ENCODE measurements around the gene HHATL. TPM values are rescaled to one million over a fixed set of nuclear protein-coding genes. Genes with fewer than 3 reads are reported as not detected.

Gene HHATL
- total and polyA plus RNA-seq, 5 donors from 2014 or later, result not detected

DNA sequence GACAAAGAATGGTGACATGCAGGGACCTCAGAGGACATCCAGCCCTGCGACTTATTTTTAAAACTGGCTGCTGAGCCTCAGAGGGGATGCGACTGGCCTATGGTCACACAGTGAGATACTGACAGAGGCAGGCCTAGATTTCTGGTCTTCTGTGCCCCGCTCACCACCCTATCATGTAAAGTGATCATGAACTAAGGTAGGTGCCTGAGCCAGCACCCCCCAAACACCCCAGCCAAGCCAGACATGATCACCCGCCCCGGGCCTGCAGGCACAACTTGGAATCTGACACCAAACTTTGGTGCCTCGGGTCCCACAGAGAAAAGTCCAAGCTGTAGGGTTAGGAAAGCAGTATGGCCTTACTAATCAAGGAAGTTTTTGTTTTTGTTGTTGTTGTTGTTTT is 33.9 kb upstream of the HHATL start:
- Histone ChIP-seq H3K27ac (ENCODE audit: insufficient read depth, low read length, poor library complexity, severe bottlenecking) (no peak overlapping the region), H3K27me3 (ENCODE audit: control insufficient read depth, insufficient read depth, low read length) (no peaks in the 10 kb centered on the region), H3K4me1 (ENCODE audit: control insufficient read depth, insufficient read depth, low read length, poor library complexity, severe bottlenecking) (no peaks in the 10 kb centered on the region), H3K9me3 (ENCODE audit: control insufficient read depth in 2 of 2, low read length in 2 of 2) (no peaks in the 10 kb centered on the region), H3K36me3 (ENCODE audit: control insufficient read depth, insufficient read depth, low read length) (no peaks in the 10 kb centered on the region), H3K4me3 (ENCODE audit: low read depth, low read length) (no peak overlapping the region)
- DNase-seq, result no peak
- H3K4me3 Mint-ChIP-seq, result no peak overlapping the region
- H3K27me3 Mint-ChIP-seq, result peaks cover 7% of the 10 kb centered on the region
- H3K9me3 Mint-ChIP-seq, result peaks cover 0 to 4% (median 0%) of the 10 kb centered on the region in 7 donors
- H3K4me1 Mint-ChIP-seq, result no peaks in the 10 kb centered on the region
- ATAC-seq (ENCODE audit: low read depth in 2 of 2), result no peak
- no peak overlapping the region for H3K27ac Mint-ChIP-seq
- H3K36me3 Mint-ChIP-seq, result no peaks in the 10 kb centered on the region

DNA sequence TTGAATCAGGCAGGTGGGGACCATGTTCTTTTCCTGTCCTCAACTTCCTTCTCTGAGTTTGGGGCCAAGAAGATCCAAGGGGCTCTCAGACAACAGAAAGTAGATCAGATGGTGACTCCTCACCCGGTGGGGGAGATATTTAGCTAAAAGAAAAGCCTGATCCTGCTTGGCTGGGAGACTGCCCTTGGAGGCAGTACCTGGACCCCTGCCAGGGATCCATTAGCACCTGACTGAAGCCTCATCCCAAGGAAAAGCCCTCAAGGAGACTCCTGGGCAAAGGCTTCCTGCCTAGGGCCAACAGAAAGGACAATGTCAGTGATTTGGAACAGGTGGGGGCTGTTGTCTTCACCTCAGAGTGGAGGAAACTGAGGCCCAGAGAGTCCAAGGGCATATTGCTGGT is 33.5 kb upstream of the HHATL start:
- Histone ChIP-seq H3K36me3 (ENCODE audit: control insufficient read depth, insufficient read depth, low read length) (no peaks in the 10 kb centered on the region), H3K9me3 (ENCODE audit: control insufficient read depth in 2 of 2, low read length in 2 of 2) (no peaks in the 10 kb centered on the region), H3K4me1 (ENCODE audit: control insufficient read depth, insufficient read depth, low read length, poor library complexity, severe bottlenecking) (no peaks in the 10 kb centered on the region), H3K27ac (ENCODE audit: insufficient read depth, low read length, poor library complexity, severe bottlenecking) (no peak overlapping the region), H3K27me3 (ENCODE audit: control insufficient read depth, insufficient read depth, low read length) (no peaks in the 10 kb centered on the region), H3K4me3 (ENCODE audit: low read depth, low read length) (no peak overlapping the region)
- ATAC-seq (ENCODE audit: low read depth in 2 of 2) (no peak), DNase-seq (no peak)
- H3K9me3 Mint-ChIP-seq, result peaks cover 0 to 4% (median 0%) of the 10 kb centered on the region in 7 donors
- peaks cover 7% of the 10 kb centered on the region for H3K27me3 Mint-ChIP-seq
- no peak overlapping the region for H3K27ac Mint-ChIP-seq
- H3K4me3 Mint-ChIP-seq, result no peak overlapping the region
- H3K4me1 Mint-ChIP-seq, result no peaks in the 10 kb centered on the region
- H3K36me3 Mint-ChIP-seq, result no peaks in the 10 kb centered on the region

- H3K27ac Mint-ChIP-seq, result peak overlapping the region in 1 of 3 donors; percentile 52
- no peak overlapping the region for H3K27ac ChIP-seq (ENCODE audit: insufficient read depth, low read length, poor library complexity, severe bottlenecking)
- no peaks in the 10 kb centered on the region for H3K27me3 ChIP-seq (ENCODE audit: control insufficient read depth, insufficient read depth, low read length)
- no peaks in the 10 kb centered on the region for H3K4me1 ChIP-seq (ENCODE audit: control insufficient read depth, insufficient read depth, low read length, poor library complexity, severe bottlenecking)
- no peaks in the 10 kb centered on the region for H3K4me1 Mint-ChIP-seq
- no peaks in the 10 kb centered on the region for H3K36me3 ChIP-seq (ENCODE audit: control insufficient read depth, insufficient read depth, low read length)
- no peak for ATAC-seq (ENCODE audit: low read depth in 2 of 2)
- H3K4me3 ChIP-seq (ENCODE audit: low read depth, low read length), result no peak overlapping the region
- DNase-seq, result no peak
- no peaks in the 10 kb centered on the region for H3K9me3 ChIP-seq (ENCODE audit: control insufficient read depth in 2 of 2, low read length in 2 of 2)
- no peaks in the 10 kb centered on the region for H3K36me3 Mint-ChIP-seq
- peaks cover 7% of the 10 kb centered on the region for H3K27me3 Mint-ChIP-seq
- no peak overlapping the region for H3K4me3 Mint-ChIP-seq
- peaks cover 0 to 4% (median 0%) of the 10 kb centered on the region in 7 donors for H3K9me3 Mint-ChIP-seq
These were observed 33.0 kb upstream of the HHATL start for GRCh38 chr3:42735615-42736014.

DNA sequence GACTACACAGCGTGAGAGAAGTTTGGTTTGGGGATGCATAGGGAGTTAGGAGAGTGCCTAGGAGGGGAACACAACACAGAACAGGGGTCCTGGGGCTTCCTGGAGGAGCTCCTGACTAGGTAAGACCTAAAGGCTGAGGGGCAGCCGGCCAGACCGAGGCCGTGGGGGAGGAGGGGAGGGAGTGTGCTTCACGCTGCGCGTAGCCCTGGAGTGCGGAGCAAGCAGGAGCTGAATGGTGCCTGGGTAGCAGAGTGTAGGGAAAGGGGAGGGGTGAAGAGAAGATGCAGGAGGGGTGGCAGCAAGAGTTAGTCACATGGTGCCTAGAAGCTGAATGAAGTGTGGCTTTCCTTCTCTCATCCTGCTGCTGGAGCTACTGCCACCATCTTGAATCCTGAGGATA is 32.4 kb upstream of the HHATL start:
- Mint-ChIP-seq H3K27me3 (peaks cover 7% of the 10 kb centered on the region), H3K36me3 (no peaks in the 10 kb centered on the region), H3K9me3 (peaks cover 0 to 4% (median 0%) of the 10 kb centered on the region in 7 donors), H3K4me1 (no peaks in the 10 kb centered on the region), H3K4me3 (no peak overlapping the region), H3K27ac (peak overlapping the region in 1 of 3 donors; percentile 52)
- no peak overlapping the region for H3K4me3 ChIP-seq (ENCODE audit: low read depth, low read length)
- no peak for ATAC-seq (ENCODE audit: low read depth in 2 of 2)
- no peaks in the 10 kb centered on the region for H3K9me3 ChIP-seq (ENCODE audit: control insufficient read depth in 2 of 2, low read length in 2 of 2)
- DNase-seq, result no peak
- no peak overlapping the region for H3K27ac ChIP-seq (ENCODE audit: insufficient read depth, low read length, poor library complexity, severe bottlenecking)
- no peaks in the 10 kb centered on the region for H3K27me3 ChIP-seq (ENCODE audit: control insufficient read depth, insufficient read depth, low read length)
- H3K36me3 ChIP-seq (ENCODE audit: control insufficient read depth, insufficient read depth, low read length), result no peaks in the 10 kb centered on the region
- H3K4me1 ChIP-seq (ENCODE audit: control insufficient read depth, insufficient read depth, low read length, poor library complexity, severe bottlenecking), result no peaks in the 10 kb centered on the region

DNA sequence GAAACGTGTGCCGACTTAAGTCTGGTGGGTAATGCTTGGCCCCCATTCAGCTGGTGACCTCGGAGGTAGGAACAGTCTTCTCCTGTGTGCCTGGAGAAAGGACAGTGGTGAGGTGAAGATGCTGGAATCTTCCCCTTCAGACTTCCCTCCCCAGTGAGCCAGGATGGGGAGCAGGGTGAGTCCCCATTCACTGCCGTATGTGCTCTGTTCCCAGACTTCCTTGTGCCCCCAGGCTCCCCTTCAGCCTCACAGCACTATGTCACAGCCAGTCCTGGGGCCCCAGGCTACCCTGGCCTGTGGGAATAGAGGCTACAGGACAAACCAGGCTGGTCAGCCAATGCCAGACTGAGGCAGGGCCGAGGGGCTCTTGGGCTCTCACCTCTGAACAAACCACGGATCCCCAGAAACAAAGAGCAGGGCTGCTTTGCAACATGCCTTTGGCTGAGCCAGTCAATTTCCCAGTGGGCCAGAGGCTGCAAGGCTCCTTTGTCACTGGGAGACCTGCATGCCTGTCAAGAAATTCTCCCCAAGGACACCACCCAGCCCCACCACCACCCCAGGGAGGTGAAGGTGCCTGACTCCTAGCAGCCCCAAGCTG is 31.8 kb upstream of the HHATL start:
- no peak overlapping the region for H3K4me3 Mint-ChIP-seq
- no peak overlapping the region for H3K4me3 ChIP-seq (ENCODE audit: low read depth, low read length)
- H3K27me3 Mint-ChIP-seq, result peaks cover 7% of the 10 kb centered on the region
- no peaks in the 10 kb centered on the region for H3K36me3 Mint-ChIP-seq
- H3K36me3 ChIP-seq (ENCODE audit: control insufficient read depth, insufficient read depth, low read length), result no peaks in the 10 kb centered on the region
- H3K27ac Mint-ChIP-seq, result no peak overlapping the region
- peaks cover 0 to 4% (median 0%) of the 10 kb centered on the region in 7 donors for H3K9me3 Mint-ChIP-seq
- no peaks in the 10 kb centered on the region for H3K4me1 Mint-ChIP-seq
- ATAC-seq (ENCODE audit: low read depth in 2 of 2), result no peak
- DNase-seq, result no peak
- no peaks in the 10 kb centered on the region for H3K4me1 ChIP-seq (ENCODE audit: control insufficient read depth, insufficient read depth, low read length, poor library complexity, severe bottlenecking)
- no peaks in the 10 kb centered on the region for H3K9me3 ChIP-seq (ENCODE audit: control insufficient read depth in 2 of 2, low read length in 2 of 2)
- no peaks in the 10 kb centered on the region for H3K27me3 ChIP-seq (ENCODE audit: control insufficient read depth, insufficient read depth, low read length)
- H3K27ac ChIP-seq (ENCODE audit: insufficient read depth, low read length, poor library complexity, severe bottlenecking), result no peak overlapping the region

GRCh38 chr3:42733501-42734262 is 31.1 kb upstream of the HHATL start:
- Mint-ChIP-seq H3K9me3 (peaks cover 0 to 4% (median 0%) of the 10 kb centered on the region in 7 donors), H3K27me3 (peaks cover 7% of the 10 kb centered on the region), H3K36me3 (no peaks in the 10 kb centered on the region), H3K27ac (no peak overlapping the region), H3K4me1 (peaks cover 0 to under 1% (median 0%) of the 10 kb centered on the region in 4 donors), H3K4me3 (no peak overlapping the region)
- no peak for ATAC-seq (ENCODE audit: low read depth in 2 of 2)
- Histone ChIP-seq H3K9me3 (ENCODE audit: control insufficient read depth in 2 of 2, low read length in 2 of 2) (no peaks in the 10 kb centered on the region), H3K36me3 (ENCODE audit: control insufficient read depth, insufficient read depth, low read length) (no peaks in the 10 kb centered on the region), H3K27ac (ENCODE audit: insufficient read depth, low read length, poor library complexity, severe bottlenecking) (no peak overlapping the region), H3K4me1 (ENCODE audit: control insufficient read depth, insufficient read depth, low read length, poor library complexity, severe bottlenecking) (no peaks in the 10 kb centered on the region), H3K27me3 (ENCODE audit: control insufficient read depth, insufficient read depth, low read length) (no peaks in the 10 kb centered on the region), H3K4me3 (ENCODE audit: low read depth, low read length) (no peak overlapping the region)
- no peak for DNase-seq

DNA sequence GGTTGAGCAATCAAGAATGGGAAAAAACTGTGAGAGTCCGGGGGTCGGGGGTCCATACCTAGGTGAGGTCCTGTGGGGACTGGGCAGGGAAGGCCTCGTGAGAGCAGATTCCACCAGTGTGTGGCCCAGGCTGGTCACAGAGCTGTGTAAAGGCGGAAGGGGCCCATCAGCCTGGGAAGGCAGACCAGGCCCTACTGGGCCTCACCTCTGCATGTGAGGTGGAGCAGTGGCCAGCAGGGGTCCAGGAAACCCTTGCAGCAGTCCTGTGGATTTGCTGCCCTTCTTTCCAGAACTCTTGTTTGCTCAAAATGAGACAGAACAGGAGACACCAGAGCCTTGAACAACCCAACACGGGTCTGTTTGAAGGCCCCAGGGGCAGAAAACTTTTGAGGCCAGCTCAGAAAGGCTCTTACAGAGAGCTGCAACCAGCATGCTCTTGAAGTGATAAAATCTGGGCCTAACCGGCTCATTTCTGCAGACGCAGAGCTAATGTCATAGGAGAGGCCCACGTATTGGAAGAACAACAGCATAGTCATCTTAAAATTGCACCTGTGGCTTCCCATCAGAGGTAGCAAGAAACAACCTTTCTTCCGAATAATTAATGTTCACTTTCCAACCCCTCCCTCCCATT is 30.3 kb upstream of the HHATL start:
- ATAC-seq (ENCODE audit: low read depth in 2 of 2), result no peak
- H3K9me3 Mint-ChIP-seq, result peaks cover 0 to 1% (median 0%) of the 10 kb centered on the region in 7 donors
- H3K27me3 Mint-ChIP-seq, result peaks cover 7% of the 10 kb centered on the region
- H3K4me3 ChIP-seq (ENCODE audit: low read depth, low read length), result no peak overlapping the region
- no peaks in the 10 kb centered on the region for H3K9me3 ChIP-seq (ENCODE audit: control insufficient read depth in 2 of 2, low read length in 2 of 2)
- H3K36me3 ChIP-seq (ENCODE audit: control insufficient read depth, insufficient read depth, low read length), result no peaks in the 10 kb centered on the region
- H3K4me1 Mint-ChIP-seq, result peaks cover 0 to 4% (median 0%) of the 10 kb centered on the region in 4 donors
- no peaks in the 10 kb centered on the region for H3K36me3 Mint-ChIP-seq
- no peak overlapping the region for H3K4me3 Mint-ChIP-seq
- H3K27ac ChIP-seq (ENCODE audit: insufficient read depth, low read length, poor library complexity, severe bottlenecking), result no peak overlapping the region
- no peaks in the 10 kb centered on the region for H3K4me1 ChIP-seq (ENCODE audit: control insufficient read depth, insufficient read depth, low read length, poor library complexity, severe bottlenecking)
- no peak for DNase-seq
- H3K27ac Mint-ChIP-seq, result no peak overlapping the region
- H3K27me3 ChIP-seq (ENCODE audit: control insufficient read depth, insufficient read depth, low read length), result no peaks in the 10 kb centered on the region
